Ishikawa (cell line): ENCODE results near the gene SYT1.

ENCODE experiments used
- CEBPB ChIP-seq: IDR thresholded peaks from 2 replicates; pipeline ENCODE4 v1.6.1; 2012
- CREB1 ChIP-seq: IDR thresholded peaks from 2 replicates; pipeline ENCODE4 v1.6.1; 2012; ENCODE audit warnings: low read depth
- EGR1 ChIP-seq: IDR thresholded peaks from 2 replicates; pipeline ENCODE4 v1.6.1; 2012
- EP300 ChIP-seq: IDR thresholded peaks from 2 replicates; pipeline ENCODE4 v1.6.1; 2012; ENCODE audit warnings: borderline replicate concordance
- FOXM1 ChIP-seq: IDR thresholded peaks from 2 replicates; pipeline ENCODE4 v1.6.1; 2012; ENCODE audit warnings: low read depth, borderline replicate concordance
- MAX ChIP-seq: IDR thresholded peaks from 2 replicates; pipeline ENCODE4 v1.6.1; 2012
- RAD21 ChIP-seq: IDR thresholded peaks from 2 replicates; pipeline ENCODE4 v1.6.1; 2012; ENCODE audit warnings: low read depth
- TAF1 ChIP-seq: IDR thresholded peaks from 2 replicates; pipeline ENCODE4 v1.6.1; 2012; ENCODE audit warnings: low read depth, mild to moderate bottlenecking
- TCF12 ChIP-seq: IDR thresholded peaks from 2 replicates; pipeline ENCODE4 v1.6.1; 2012; ENCODE audit warnings: low read depth
- TEAD4 ChIP-seq: IDR thresholded peaks from 2 replicates; pipeline ENCODE4 v1.6.1; 2012
- YY1 ChIP-seq: IDR thresholded peaks from 2 replicates; pipeline ENCODE4 v1.6.1; 2012; ENCODE audit warnings: low read depth
- ZBTB7A ChIP-seq: IDR thresholded peaks from 2 replicates; pipeline ENCODE4 v1.6.1; 2012; ENCODE audit warnings: low read depth
- TF ChIP-seq, protein P1 (sequence below): IDR thresholded peaks from 2 replicates; pipeline ENCODE4 v1.6.1; 2012

GRCh38 chr12:79255288-79255687 lies 390.7 kb downstream of the SYT1 start:
- TF ChIP-seq MAX (no peak), TAF1 (no peak), RAD21 (no peak), YY1 (no peak), CREB1 (no peak), EP300 (no peak), TEAD4 (no peak), TCF12 (no peak), FOXM1 (no peak), EGR1 (no peak), ZBTB7A (no peak), CEBPB (no peak)
- TF ChIP-seq, protein P1, sequence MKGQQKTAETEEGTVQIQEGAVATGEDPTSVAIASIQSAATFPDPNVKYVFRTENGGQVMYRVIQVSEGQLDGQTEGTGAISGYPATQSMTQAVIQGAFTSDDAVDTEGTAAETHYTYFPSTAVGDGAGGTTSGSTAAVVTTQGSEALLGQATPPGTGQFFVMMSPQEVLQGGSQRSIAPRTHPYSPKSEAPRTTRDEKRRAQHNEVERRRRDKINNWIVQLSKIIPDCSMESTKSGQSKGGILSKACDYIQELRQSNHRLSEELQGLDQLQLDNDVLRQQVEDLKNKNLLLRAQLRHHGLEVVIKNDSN, result no peak
